Measurements from ENCODE around the gene MEGF11.

DNA sequence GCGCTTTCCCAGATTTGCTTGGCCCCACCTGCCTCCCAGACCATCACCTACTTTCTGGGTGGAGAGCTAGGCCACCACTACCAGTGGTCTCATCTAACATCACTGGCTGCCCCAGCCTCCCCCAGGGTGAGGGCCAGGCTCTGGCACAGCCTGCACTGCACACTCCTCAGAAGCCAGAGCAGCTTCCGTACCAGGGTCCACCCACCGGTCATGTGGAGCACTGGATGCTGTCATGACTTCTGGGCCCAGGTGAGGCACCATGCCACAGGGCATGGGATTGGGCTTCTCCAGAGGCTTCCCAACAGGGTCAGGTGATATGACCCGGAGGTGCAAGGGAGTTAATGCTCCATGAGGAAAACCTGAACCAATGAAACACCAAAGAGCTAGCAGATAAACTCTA lies 14.0 kb downstream of the MEGF11 start:
- TF ChIP-seq, protein P1, sequence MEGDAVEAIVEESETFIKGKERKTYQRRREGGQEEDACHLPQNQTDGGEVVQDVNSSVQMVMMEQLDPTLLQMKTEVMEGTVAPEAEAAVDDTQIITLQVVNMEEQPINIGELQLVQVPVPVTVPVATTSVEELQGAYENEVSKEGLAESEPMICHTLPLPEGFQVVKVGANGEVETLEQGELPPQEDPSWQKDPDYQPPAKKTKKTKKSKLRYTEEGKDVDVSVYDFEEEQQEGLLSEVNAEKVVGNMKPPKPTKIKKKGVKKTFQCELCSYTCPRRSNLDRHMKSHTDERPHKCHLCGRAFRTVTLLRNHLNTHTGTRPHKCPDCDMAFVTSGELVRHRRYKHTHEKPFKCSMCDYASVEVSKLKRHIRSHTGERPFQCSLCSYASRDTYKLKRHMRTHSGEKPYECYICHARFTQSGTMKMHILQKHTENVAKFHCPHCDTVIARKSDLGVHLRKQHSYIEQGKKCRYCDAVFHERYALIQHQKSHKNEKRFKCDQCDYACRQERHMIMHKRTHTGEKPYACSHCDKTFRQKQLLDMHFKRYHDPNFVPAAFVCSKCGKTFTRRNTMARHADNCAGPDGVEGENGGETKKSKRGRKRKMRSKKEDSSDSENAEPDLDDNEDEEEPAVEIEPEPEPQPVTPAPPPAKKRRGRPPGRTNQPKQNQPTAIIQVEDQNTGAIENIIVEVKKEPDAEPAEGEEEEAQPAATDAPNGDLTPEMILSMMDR (IDR thresholded peaks at IDR 0.05), result no peak
- no peak for TF ChIP-seq POLR2A (IDR thresholded peaks at IDR 0.05)
- no peak for TF ChIP-seq POLR2AphosphoS5 (IDR thresholded peaks at IDR 0.05)

Data from breast epithelium (tissue), 3 donors.